Peyer's patch (tissue), 4 donors: ENCODE results near the gene GPR25. TPM values are rescaled to one million over a fixed set of nuclear protein-coding genes. Genes with fewer than 3 reads are reported as not detected.

ENCODE experiments used
- DNase-seq, 3 donors: peaks; one replicate each; pipeline ENCODE4 v3.0.0-alpha.2; 2017 to 2019
- H3K27ac ChIP-seq, 4 donors: fragments of 200-600 bp; sonication (generic); one replicate each; pipeline ENCODE4 v1.5.1; 2016 to 2019
- H3K27me3 ChIP-seq, 2 donors: fragments of 200-600 bp; sonication (generic); one replicate each; pipeline ENCODE4 v1.5.1; 2019
- H3K36me3 ChIP-seq, 3 donors: fragments of 200-600 bp; sonication (generic); one replicate each; pipeline ENCODE4 v1.5.1; 2016 to 2019
- H3K4me1 ChIP-seq, 4 donors: fragments of 200-600 bp; sonication (generic); one replicate each; pipeline ENCODE4 v1.5.1; 2016 to 2019
- H3K4me3 ChIP-seq, 4 donors: fragments of 200-600 bp; sonication (generic); 1 replicate in 3 of 4; 2 replicates in 1 of 4; pipeline ENCODE4 v1.5.1; 2016 to 2019; ENCODE audit warnings: mild to moderate bottlenecking in 1 of 4
- H3K9me3 ChIP-seq, 4 donors: fragments of 200-600 bp; sonication (generic); one replicate each; pipeline ENCODE4 v1.5.1; 2016 to 2019; ENCODE audit warnings: mild to moderate bottlenecking in 1 of 4
- POLR2A ChIP-seq, 2 donors: fragments of 450-650 bp; IDR thresholded peaks; one replicate each; pipeline ENCODE4 v1.5.1; 2017; ENCODE audit warnings: antibody characterized with exemption in 2 of 2, mild to moderate bottlenecking in 2 of 2, moderate library complexity in 2 of 2
- total RNA-seq, 4 donors: library from RNA; depleted of rRNA; stranded (reverse); fragments of >200 nt; gene quantifications; one replicate each; pipeline ENCODE4 v1.1.0, GENCODE V29; 2016
- TF ChIP-seq, protein P1 (sequence below), 6 experiments: fragments of 450-650 bp in 4 of 6; fragments of 200-600 bp in 2 of 6; sonication (generic) in 1 of 6; IDR thresholded peaks; one replicate each; pipeline ENCODE4 v1.5.1; 2017 to 2019; ENCODE audit warnings: antibody characterized with exemption in 6 of 6, mild to moderate bottlenecking in 3 of 6, moderate library complexity in 1 of 6

Gene GPR25
- total RNA-seq, 4 donors from 2014 or later: not detected

DNA sequence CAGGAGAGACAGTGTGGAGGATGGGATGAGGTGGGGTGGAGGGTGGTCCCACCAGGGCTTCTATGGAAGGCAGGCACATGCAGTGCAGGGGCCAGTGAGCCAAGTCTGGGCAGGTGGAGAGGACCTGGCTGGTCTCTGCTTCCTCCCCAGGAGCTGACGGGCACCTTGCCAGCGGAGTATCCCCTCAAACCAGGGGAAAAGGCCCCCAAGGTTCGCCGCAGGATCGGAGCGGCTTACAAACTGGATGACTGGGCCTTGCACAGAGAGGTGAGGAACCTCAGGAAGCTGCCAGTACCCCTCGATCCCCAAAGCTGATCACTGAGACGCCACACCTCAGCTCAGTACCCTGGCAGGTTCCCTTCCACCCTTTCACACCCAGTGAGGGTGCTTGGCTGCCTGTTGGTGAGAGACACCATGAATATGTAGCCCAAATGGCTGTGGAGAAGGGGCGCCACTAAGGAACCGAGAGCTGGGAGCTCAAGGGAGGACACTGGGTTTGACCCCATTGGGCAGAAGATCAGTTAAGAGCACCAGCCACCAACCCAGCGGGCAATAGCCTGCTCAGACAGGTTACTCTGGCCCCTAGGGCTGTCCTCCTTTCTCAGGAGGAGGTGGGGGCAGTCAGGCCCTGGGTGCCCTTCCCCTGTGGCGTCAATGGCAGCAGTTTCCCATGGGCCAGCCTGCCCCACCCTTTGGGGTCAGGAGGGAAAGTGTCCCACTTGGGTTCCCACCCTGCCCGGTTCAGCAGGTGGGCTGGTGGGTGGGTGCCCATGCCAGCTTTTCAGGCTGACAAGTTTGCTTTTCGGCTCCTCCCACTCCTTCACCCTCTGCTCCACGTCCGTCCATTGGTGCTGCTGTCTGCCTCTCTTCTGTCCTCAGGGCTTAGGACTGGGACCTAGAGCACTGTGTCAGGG, 27.4 kb downstream of the GPR25 start:
- H3K9me3 ChIP-seq: no peaks in the 10 kb centered on the region
- H3K27me3 ChIP-seq: no peaks in the 10 kb centered on the region
- no peak for DNase-seq
- peaks cover 0 to 51% (median 0%) of the 10 kb centered on the region in 3 donors for H3K36me3 ChIP-seq
- TF ChIP-seq, protein P1, sequence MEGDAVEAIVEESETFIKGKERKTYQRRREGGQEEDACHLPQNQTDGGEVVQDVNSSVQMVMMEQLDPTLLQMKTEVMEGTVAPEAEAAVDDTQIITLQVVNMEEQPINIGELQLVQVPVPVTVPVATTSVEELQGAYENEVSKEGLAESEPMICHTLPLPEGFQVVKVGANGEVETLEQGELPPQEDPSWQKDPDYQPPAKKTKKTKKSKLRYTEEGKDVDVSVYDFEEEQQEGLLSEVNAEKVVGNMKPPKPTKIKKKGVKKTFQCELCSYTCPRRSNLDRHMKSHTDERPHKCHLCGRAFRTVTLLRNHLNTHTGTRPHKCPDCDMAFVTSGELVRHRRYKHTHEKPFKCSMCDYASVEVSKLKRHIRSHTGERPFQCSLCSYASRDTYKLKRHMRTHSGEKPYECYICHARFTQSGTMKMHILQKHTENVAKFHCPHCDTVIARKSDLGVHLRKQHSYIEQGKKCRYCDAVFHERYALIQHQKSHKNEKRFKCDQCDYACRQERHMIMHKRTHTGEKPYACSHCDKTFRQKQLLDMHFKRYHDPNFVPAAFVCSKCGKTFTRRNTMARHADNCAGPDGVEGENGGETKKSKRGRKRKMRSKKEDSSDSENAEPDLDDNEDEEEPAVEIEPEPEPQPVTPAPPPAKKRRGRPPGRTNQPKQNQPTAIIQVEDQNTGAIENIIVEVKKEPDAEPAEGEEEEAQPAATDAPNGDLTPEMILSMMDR (IDR thresholded peaks at IDR 0.05): no peak
- no peak for TF ChIP-seq POLR2A (IDR thresholded peaks at IDR 0.05)
- peak overlapping the region in 2 of 4 donors; percentile 97 to 98 for H3K27ac ChIP-seq
- peaks cover 0 to 71% (median 0%) of the 10 kb centered on the region in 4 donors for H3K4me1 ChIP-seq
- H3K4me3 ChIP-seq: peak overlapping the region in 1 of 4 donors; percentile 6

DNA sequence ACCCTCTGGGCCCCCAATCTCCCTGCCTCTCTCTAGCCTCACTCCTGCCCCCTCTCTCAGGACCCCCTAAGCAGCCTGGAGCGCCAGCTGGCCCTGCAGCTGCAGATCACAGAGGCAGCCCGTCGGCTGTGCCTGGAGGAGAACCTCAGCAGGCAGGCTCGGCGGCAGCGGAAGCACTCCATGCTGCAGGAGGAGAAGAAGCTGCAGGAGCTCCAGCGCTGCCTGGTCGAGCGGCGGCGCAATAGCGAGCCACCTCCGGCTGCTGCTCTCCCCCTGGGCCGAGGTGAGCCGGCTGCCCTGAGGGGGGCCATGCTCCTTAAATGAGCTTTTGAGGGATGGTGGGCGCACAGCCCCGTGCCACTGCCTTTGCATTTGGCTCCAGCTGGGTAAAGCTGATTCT, 28.1 kb downstream of the GPR25 start:
- TF ChIP-seq POLR2A (IDR thresholded peaks at IDR 0.05): no peak
- TF ChIP-seq, protein P1 (IDR thresholded peaks at IDR 0.05): no peak
- peak overlapping the region in 1 of 4 donors; percentile 6 for H3K4me3 ChIP-seq
- no peaks in the 10 kb centered on the region for H3K9me3 ChIP-seq
- H3K27ac ChIP-seq: peak overlapping the region in 2 of 4 donors; percentile 97 to 98
- H3K36me3 ChIP-seq: peaks cover 0 to 51% (median 0%) of the 10 kb centered on the region in 3 donors
- peaks cover 0 to 77% (median 0%) of the 10 kb centered on the region in 4 donors for H3K4me1 ChIP-seq
- H3K27me3 ChIP-seq: no peaks in the 10 kb centered on the region
- DNase-seq: no peak

DNA sequence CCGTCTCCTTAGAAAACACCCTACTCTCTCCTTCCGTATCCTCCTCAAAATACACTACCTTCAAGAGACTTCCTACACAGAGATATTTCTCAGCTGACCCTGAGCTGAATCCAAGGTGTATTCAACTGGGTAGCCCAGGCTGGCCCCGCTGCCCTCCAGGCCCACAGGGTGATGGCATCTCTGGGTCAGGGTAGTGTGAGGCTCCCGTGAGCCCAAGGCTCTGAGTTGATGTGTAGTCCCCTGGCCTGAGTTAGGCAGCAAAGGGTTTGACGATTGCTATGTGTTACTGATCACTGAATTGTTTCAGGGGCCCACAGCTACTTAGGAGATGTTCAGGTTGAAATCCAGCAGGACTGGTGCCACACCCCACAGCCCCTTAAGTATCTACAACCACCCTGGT, 28.6 kb downstream of the GPR25 start:
- Histone ChIP-seq H3K27ac (peak overlapping the region in 1 of 4 donors; percentile 97), H3K9me3 (no peaks in the 10 kb centered on the region), H3K36me3 (peaks cover 0 to 51% (median 0%) of the 10 kb centered on the region in 3 donors), H3K4me1 (peaks cover 0 to 77% (median 0%) of the 10 kb centered on the region in 4 donors), H3K4me3 (peak overlapping the region in 1 of 4 donors; percentile 6), H3K27me3 (no peaks in the 10 kb centered on the region)
- DNase-seq: no peak
- no peak for TF ChIP-seq POLR2A (IDR thresholded peaks at IDR 0.05)
- TF ChIP-seq, protein P1 (IDR thresholded peaks at IDR 0.05): no peak

DNA sequence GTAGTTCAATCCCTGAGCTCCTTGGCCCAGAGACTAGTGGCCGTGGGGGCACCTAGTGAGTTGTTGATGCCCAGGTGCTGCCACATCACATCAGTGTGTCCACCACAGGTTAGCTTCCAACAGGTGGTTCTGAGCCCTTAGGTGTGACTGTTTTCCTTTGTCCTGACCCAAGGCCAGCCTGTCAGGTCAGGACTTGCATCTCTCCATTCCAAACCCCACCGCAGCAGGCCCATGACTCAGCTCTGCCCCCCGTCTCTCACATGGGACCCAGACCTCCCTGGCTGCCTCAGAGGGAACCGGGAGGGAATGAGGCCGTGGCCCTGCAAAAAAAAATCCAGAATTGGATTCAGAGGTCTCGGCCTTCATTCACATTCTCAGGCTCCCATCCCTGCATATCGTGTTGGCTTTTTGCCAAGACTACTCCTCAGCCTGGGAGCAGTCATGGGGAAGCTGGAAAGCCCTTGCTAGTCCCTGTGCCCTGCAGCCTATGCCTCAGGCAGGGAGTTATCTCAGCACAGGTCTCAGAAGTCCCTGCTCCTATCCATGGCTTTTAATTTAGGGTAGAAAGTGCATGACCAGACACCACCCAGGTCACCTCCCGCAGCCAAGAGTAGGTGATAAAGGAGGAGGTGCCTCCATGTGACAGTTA, 29.1 kb downstream of the GPR25 start:
- Histone ChIP-seq H3K27ac (peak overlapping the region in 2 of 4 donors; percentile 54 to 97), H3K27me3 (no peaks in the 10 kb centered on the region), H3K4me3 (peak overlapping the region in 1 of 4 donors; percentile 6), H3K4me1 (peaks cover 0 to 82% (median 3%) of the 10 kb centered on the region in 4 donors), H3K36me3 (peaks cover 0 to 51% (median 0%) of the 10 kb centered on the region in 3 donors), H3K9me3 (no peaks in the 10 kb centered on the region)
- TF ChIP-seq, protein P1 (IDR thresholded peaks at IDR 0.05): no peak
- peak in 1 of 2 donors; percentile 5 for TF ChIP-seq POLR2A (IDR thresholded peaks at IDR 0.05)
- DNase-seq: no peak

DNA sequence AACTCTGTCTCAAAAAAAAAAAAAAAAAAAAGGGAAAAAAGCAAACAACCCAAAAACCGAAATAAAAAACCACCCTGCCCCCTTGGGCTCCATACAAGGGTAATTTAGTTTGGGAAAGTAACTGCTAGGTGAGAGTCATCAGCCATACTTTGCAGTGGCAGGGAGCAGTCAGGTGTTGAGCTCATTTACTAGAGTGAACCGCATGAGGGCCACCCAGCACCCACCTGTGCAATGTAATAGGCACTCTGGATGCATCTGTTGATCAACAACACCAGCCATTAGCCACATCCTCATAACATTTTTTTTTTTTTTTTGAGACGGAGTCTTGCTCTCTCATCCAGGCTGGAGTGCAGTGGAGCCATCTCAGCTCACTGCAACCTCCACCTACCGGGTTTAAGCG, 31.0 kb downstream of the GPR25 start:
- H3K27me3 ChIP-seq: no peaks in the 10 kb centered on the region
- DNase-seq: no peak
- H3K27ac ChIP-seq: peak overlapping the region in 1 of 4 donors; percentile 87
- H3K4me1 ChIP-seq: peaks cover 0 to 83% (median 6%) of the 10 kb centered on the region in 4 donors
- no peak overlapping the region for H3K4me3 ChIP-seq
- no peak for TF ChIP-seq POLR2A (IDR thresholded peaks at IDR 0.05)
- TF ChIP-seq, protein P1 (IDR thresholded peaks at IDR 0.05): no peak
- peaks cover 0 to 39% (median 0%) of the 10 kb centered on the region in 3 donors for H3K36me3 ChIP-seq
- H3K9me3 ChIP-seq: no peaks in the 10 kb centered on the region
